ENCODE data around the gene GDAP1L1. TPM values are rescaled to one million over a fixed set of nuclear protein-coding genes. Genes with fewer than 3 reads are reported as not detected.

GDAP1L1 gene
- total RNA-seq, 1 donor from 2014 or later = 1.8 TPM

DNA sequence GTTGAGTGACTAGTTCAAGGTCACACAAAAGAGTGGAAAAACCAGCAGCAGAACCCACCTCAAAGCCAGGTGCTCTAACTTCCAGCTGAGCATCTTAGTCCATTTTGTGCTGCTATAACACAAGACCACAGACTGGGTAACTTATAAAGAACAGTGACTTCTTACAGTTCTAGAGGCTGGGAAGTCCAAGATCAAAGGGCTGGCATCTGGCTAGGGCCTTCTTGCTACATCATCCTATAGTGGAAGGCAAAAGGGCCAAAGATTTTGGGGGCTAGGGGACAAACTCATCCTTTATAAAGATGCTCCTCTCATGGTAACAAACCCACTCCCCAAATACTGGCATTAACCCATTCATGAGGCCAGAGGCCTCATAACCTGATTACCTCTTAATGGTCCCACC is 54.2 kb downstream of the GDAP1L1 start:
- DNase-seq (ENCODE audit: extremely low spot score, unreplicated experiment) = no peak
- Mint-ChIP-seq H3K4me3 (no peak overlapping the region), H3K27me3 (no peaks in the 10 kb centered on the region), H3K36me3 (peaks cover 4% of the 10 kb centered on the region), H3K4me1 (ENCODE audit: unreplicated experiment) (no peaks in the 10 kb centered on the region), H3K9me3 (no peaks in the 10 kb centered on the region), H3K27ac (no peak overlapping the region)
- TF ChIP-seq, protein P1, sequence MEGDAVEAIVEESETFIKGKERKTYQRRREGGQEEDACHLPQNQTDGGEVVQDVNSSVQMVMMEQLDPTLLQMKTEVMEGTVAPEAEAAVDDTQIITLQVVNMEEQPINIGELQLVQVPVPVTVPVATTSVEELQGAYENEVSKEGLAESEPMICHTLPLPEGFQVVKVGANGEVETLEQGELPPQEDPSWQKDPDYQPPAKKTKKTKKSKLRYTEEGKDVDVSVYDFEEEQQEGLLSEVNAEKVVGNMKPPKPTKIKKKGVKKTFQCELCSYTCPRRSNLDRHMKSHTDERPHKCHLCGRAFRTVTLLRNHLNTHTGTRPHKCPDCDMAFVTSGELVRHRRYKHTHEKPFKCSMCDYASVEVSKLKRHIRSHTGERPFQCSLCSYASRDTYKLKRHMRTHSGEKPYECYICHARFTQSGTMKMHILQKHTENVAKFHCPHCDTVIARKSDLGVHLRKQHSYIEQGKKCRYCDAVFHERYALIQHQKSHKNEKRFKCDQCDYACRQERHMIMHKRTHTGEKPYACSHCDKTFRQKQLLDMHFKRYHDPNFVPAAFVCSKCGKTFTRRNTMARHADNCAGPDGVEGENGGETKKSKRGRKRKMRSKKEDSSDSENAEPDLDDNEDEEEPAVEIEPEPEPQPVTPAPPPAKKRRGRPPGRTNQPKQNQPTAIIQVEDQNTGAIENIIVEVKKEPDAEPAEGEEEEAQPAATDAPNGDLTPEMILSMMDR (conservative IDR thresholded peaks at IDR 0.05) = no peak

DNA sequence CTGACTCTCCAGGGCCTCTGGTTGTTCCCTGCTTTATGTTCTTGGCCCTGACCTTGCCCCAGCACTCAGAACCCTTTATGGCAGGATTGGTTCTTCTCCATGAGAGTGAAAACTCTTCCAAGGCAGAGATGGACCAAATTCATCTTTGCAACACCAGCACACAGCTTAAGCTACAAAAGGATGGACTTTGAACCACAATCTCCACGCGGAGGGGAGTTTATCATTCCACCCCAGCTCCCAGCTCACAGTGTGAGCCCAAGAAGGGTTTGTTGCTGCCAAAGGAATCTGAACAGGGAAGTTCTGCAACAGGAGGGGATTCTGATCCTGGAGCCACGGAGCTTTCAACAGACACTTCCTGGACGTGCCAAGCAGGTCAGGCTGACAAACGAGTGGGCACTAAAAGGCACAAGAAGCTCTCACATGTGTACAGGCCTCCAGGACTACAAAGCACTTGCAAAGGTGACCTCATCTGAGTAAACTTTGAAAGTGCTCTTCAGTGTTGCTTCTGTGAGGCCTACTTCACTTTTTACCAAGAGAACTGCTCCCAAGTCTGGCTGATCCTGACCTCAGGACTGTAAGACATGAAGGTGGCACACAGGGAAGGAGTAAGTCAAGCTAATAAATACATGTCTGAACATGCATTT is 55.0 kb downstream of the GDAP1L1 start:
- DNase-seq (ENCODE audit: extremely low spot score, unreplicated experiment) = no peak
- Mint-ChIP-seq H3K36me3 (peaks cover 4% of the 10 kb centered on the region), H3K27me3 (no peaks in the 10 kb centered on the region), H3K9me3 (no peaks in the 10 kb centered on the region), H3K27ac (peak overlapping the region; percentile 30), H3K4me3 (no peak overlapping the region), H3K4me1 (ENCODE audit: unreplicated experiment) (no peaks in the 10 kb centered on the region)
- TF ChIP-seq, protein P1 (conservative IDR thresholded peaks at IDR 0.05) = no peak

DNA sequence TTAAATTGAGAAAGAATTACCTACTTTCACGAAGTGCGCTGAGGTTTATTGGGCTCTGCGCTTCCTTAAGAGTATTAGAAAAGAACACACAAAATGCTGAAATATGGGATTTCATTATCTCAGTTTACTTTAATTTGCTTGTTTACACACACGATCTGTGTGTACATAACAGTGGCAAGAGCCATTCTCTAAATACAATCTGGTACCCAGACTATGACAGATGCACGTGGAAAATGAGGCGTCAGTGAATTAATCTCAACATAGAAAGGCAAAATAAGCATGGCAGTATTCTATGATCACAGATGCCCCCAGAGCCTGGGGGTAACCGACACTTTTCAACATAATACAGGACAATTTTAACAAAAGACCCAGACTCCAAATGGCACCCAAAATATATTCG is 55.6 kb downstream of the GDAP1L1 start:
- Mint-ChIP-seq H3K9me3 (no peaks in the 10 kb centered on the region), H3K4me1 (ENCODE audit: unreplicated experiment) (no peaks in the 10 kb centered on the region), H3K27me3 (no peaks in the 10 kb centered on the region), H3K36me3 (peaks cover 4% of the 10 kb centered on the region), H3K27ac (peak overlapping the region; percentile 30), H3K4me3 (no peak overlapping the region)
- TF ChIP-seq, protein P1 (conservative IDR thresholded peaks at IDR 0.05) = no peak
- DNase-seq (ENCODE audit: extremely low spot score, unreplicated experiment) = no peak

DNA sequence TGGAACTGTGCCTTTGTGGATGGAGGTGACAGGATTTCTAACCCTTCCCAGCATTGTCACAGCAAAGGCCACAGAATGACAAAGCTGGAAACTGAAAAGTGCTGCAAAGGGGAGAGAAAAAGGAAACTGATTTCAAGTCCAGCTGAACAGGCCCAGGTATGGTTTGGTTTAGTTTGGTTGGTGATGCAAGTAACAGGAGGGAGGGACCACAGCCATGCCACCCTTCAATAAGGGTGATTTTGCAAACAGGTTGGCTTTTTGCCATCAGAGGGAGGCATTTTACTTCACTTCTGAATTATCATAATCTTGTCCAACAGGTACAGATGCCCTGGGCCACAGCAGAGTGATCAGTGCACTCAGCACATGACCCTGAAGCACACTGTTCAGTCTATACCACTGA is 57.3 kb downstream of the GDAP1L1 start:
- TF ChIP-seq, protein P1 (conservative IDR thresholded peaks at IDR 0.05) = no peak
- DNase-seq (ENCODE audit: extremely low spot score, unreplicated experiment) = no peak
- Mint-ChIP-seq H3K4me3 (no peak overlapping the region), H3K9me3 (no peaks in the 10 kb centered on the region), H3K27me3 (no peaks in the 10 kb centered on the region), H3K27ac (no peak overlapping the region), H3K4me1 (ENCODE audit: unreplicated experiment) (no peaks in the 10 kb centered on the region), H3K36me3 (peaks cover 4% of the 10 kb centered on the region)

DNA sequence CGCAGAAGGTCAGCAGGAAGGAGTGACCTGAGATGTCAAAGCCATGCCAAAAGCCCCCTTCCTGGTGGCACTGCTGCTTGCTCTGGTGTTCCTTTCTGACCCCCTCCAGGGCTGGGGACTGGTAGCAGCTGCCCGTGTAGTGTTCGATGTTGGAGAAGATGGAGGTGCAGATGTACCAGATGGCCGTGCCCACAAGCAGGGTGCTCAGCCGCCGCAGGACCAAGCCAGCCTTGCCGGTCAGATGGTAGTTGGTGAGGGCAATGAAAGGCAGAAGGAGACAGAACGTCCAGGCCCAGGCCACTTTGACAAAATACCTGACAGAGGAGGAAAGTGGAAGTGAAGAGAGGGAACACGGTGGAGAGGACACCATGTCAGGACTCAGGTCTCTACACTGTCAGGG is 59.8 kb downstream of the GDAP1L1 start:
- Mint-ChIP-seq H3K9me3 (no peaks in the 10 kb centered on the region), H3K27me3 (peaks cover 4% of the 10 kb centered on the region), H3K36me3 (no peaks in the 10 kb centered on the region), H3K4me3 (no peak overlapping the region), H3K4me1 (ENCODE audit: unreplicated experiment) (peaks cover 9% of the 10 kb centered on the region), H3K27ac (no peak overlapping the region)
- TF ChIP-seq, protein P1 (conservative IDR thresholded peaks at IDR 0.05) = no peak
- DNase-seq (ENCODE audit: extremely low spot score, unreplicated experiment) = no peak

All from type B pancreatic cell (in vitro differentiated cells).